ENCODE results near the gene EIF3F. TPM values are rescaled to one million over a fixed set of nuclear protein-coding genes. Genes with fewer than 3 reads are reported as not detected.
A peak's percentile ranks its signal among the peaks of the same experiment; 100 is the strongest.

The EIF3F gene
- total and polyA plus RNA-seq, 2 of the 4 experiments (the other 2 are of a cell fraction): 279 to 306 TPM

GRCh38 chr11:7971846-7972245, 15.3 kb upstream of the EIF3F start:
- Histone ChIP-seq H2AFZ (replicated peaks; ENCODE audit: low read length, poor library complexity) (no peak overlapping the region), H3K4ac (ENCODE audit: low read depth, low read length) (peak overlapping the region; percentile 6), H4K5ac (ENCODE audit: low read depth, low read length) (no peak overlapping the region; the same call in 1 of the 2 replicates), H2AK9ac (replicated peaks; ENCODE audit: low read depth, low read length, poor library complexity) (no peak overlapping the region), H3K4me2 (ENCODE audit: low read depth, low read length) (no peak overlapping the region), H2BK120ac (ENCODE audit: low read depth, low read length) (peak overlapping the region; percentile 28), H3K27ac (ENCODE audit: insufficient read depth, low read length) (no peak overlapping the region), H2BK20ac (ENCODE audit: low read depth, low read length) (peak overlapping the region; percentile 74; the same call in 1 of the 2 replicates), H2AK5ac (ENCODE audit: low read depth, low read length) (peak overlapping the region; percentile 48; the same call in 1 of the 2 replicates), H3K56ac (ENCODE audit: extremely low read depth, insufficient read depth, low read length) (no peak overlapping the region), H4K20me1 (ENCODE audit: insufficient read depth, low read length) (no peaks in the 10 kb centered on the region), H4K8ac (ENCODE audit: low read depth in 2 of 2, low read length in 2 of 2) (0 out of 4 replicates have a peak overlapping the region, but pooled peaks of 1 of the 2 experiments have one; percentile 39), H3K4me3 (ENCODE audit: insufficient read depth, low read depth, low read length) (no peak overlapping the region), H3K9me1 (ENCODE audit: insufficient read depth, low read length) (peaks cover 11% of the 10 kb centered on the region), H3K4me1 (ENCODE audit: control insufficient read depth, insufficient read depth, low read length) (peaks cover 19% of the 10 kb centered on the region), H2BK15ac (ENCODE audit: low read depth, low read length) (peak overlapping the region; percentile 90; the same call in 2 of the 3 replicates), H4K91ac (ENCODE audit: insufficient read depth, low read depth, low read length) (peak overlapping the region; percentile 45), H3K36me3 (ENCODE audit: control insufficient read depth, insufficient read depth, low read length) (no peaks in the 10 kb centered on the region), H3K79me1 (ENCODE audit: low read depth in 1 of 2, low read length in 2 of 2) (peaks cover 0 to 12% of the 10 kb centered on the region in 2 experiments; a peak in 2 of 4 replicates), H3K9ac (ENCODE audit: low read depth, low read length) (no peak overlapping the region), H2BK5ac (ENCODE audit: low read depth, low read length, poor library complexity, severe bottlenecking) (peak overlapping the region; percentile 57), H3K18ac (ENCODE audit: low read depth, low read length) (peak overlapping the region; percentile 19; the same call in 1 of the 2 replicates), H3K27me3 (ENCODE audit: control insufficient read depth, insufficient read depth, low read length) (no peaks in the 10 kb centered on the region), H3K9me3 (ENCODE audit: control insufficient read depth, insufficient read depth, low read length) (no peaks in the 10 kb centered on the region), H3K23ac (ENCODE audit: low read depth, low read length) (no peak overlapping the region), H3K14ac (replicated peaks; ENCODE audit: low read depth, low read length) (0 out of 2 replicates have a peak overlapping the region, but pooled peaks have one; percentile 20)
- POLR2A ChIA-PET (ENCODE audit: unreplicated experiment): no interaction called here
- BruUV-seq (replicated peaks): no TSS peak
- in situ Hi-C loops (cut with MboI; ENCODE audit: low sequenced_read_pairs) (no loop called here), intact Hi-C loops (cut with micrococcal nuclease) (no loop called here), dilution Hi-C loops (cut with HindIII; ENCODE audit: low sequenced_read_pairs, unreplicated experiment) (no loop called here)
- TF ChIP-seq RFX5 (IDR thresholded peaks at IDR 0.05; ENCODE audit: low read depth, low read length) (no peak), RCOR1 (IDR thresholded peaks at IDR 0.05; ENCODE audit: insufficient replicate concordance, low read length) (no peak), SMC3 (IDR thresholded peaks at IDR 0.05; ENCODE audit: low read depth, low read length) (no peak), MAZ (IDR thresholded peaks at IDR 0.05; ENCODE audit: borderline replicate concordance, low read depth, low read length) (no peak), POLR2A (IDR thresholded peaks at IDR 0.05; ENCODE audit: low read depth, low read length) (no peak), CTCF (conservative IDR thresholded peaks at IDR 0.05; ENCODE audit: low read depth, low read length) (no peak), CEBPB (IDR thresholded peaks at IDR 0.05; ENCODE audit: low read depth, low read length) (no peak), NFE2L2 (IDR thresholded peaks at IDR 0.05; ENCODE audit: low read depth, low read length) (no peak), CHD1 (IDR thresholded peaks at IDR 0.05; ENCODE audit: low read depth, low read length) (no peak), BHLHE40 (IDR thresholded peaks at IDR 0.05; ENCODE audit: low read depth, low read length) (no peak), RAD21 (IDR thresholded peaks at IDR 0.05; ENCODE audit: low read length) (no peak), MAFK (IDR thresholded peaks at IDR 0.05; ENCODE audit: low read depth, low read length) (no peak), MXI1 (IDR thresholded peaks at IDR 0.05; ENCODE audit: borderline replicate concordance, low read depth, low read length) (no peak), FOS (IDR thresholded peaks at IDR 0.05; ENCODE audit: low read depth, low read length) (no peak)
- TF ChIP-seq, protein P1, sequence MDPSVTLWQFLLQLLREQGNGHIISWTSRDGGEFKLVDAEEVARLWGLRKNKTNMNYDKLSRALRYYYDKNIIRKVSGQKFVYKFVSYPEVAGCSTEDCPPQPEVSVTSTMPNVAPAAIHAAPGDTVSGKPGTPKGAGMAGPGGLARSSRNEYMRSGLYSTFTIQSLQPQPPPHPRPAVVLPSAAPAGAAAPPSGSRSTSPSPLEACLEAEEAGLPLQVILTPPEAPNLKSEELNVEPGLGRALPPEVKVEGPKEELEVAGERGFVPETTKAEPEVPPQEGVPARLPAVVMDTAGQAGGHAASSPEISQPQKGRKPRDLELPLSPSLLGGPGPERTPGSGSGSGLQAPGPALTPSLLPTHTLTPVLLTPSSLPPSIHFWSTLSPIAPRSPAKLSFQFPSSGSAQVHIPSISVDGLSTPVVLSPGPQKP (IDR thresholded peaks at IDR 0.05; ENCODE audit: borderline replicate concordance, low read depth, low read length): no peak
- TF ChIP-seq, protein P2, sequence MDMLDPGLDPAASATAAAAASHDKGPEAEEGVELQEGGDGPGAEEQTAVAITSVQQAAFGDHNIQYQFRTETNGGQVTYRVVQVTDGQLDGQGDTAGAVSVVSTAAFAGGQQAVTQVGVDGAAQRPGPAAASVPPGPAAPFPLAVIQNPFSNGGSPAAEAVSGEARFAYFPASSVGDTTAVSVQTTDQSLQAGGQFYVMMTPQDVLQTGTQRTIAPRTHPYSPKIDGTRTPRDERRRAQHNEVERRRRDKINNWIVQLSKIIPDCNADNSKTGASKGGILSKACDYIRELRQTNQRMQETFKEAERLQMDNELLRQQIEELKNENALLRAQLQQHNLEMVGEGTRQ (IDR thresholded peaks at IDR 0.05; ENCODE audit: low read depth, low read length): no peak
- CTCF ChIA-PET: no interaction called here
- no peak for ATAC-seq (ENCODE audit: low read depth)
- DNase-seq: no peak
